GM10248 (cell line): ENCODE measurements around the gene FN1.

Experiments
- CTCF ChIA-PET: fragments of 300-600 bp; sonication (Branson Sonifier 250); formaldehyde crosslinking; extraction: SDS; loops from one replicate; lab custom pipeline; 2021; ENCODE audit warnings: antibody characterized with exemption; lab: Yijun Ruan, JAX
- POLR2A ChIA-PET: fragments of 350-650 bp; sonication (Branson Sonifier 250); formaldehyde crosslinking; extraction: SDS; loops from one replicate; lab custom pipeline; 2020; ENCODE audit warnings: antibody characterized with exemption; lab: Yijun Ruan, JAX
- DNase-seq: peaks from one replicate; pipeline ENCODE4 v3.0.0; 2012; ENCODE audit errors: extremely low spot score
- CTCF ChIP-seq: IDR thresholded peaks from 2 replicates; pipeline ENCODE4 v1.5.1; 2012; ENCODE audit warnings: mild to moderate bottlenecking, low read depth; ENCODE audit errors: extremely low read depth, missing control alignments, control extremely low read depth

The FN1 gene

GRCh38 chr2:215388002-215388728 is 47.7 kb downstream of the FN1 start:
- TF ChIP-seq CTCF: no peak
- POLR2A ChIA-PET: no interaction called here
- DNase-seq: no peak
- CTCF ChIA-PET: interaction anchor here (1.8 kb wide), 1 partner anchor 12 kb away, joined by 5 read pairs; no protein-coding TSS in a partner anchor

DNA sequence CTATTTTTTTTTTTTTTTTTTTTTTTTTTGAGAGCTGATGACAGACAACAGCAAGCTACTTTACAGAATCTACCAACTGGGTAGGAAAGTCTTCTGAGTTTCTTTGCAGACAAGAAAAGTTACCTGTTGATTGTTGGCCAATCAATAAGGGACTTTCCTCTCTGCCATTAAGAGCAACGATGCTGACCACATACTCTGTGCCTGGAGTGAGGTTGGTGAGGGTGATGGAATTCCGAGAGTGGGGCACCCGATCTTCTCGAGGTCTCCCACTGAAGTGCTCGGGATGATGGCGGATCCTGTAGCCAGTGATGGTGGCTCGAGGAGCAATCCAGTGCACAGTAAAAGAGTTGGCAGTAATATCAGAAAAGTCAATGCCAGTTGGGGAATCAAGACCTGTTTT is 49.3 kb downstream of the FN1 start:
- no peak for DNase-seq
- ChIA-PET CTCF (interaction anchor here (1.8 kb wide), 1 partner anchor 10 kb away, joined by 5 read pairs; no protein-coding TSS in a partner anchor), POLR2A (no interaction called here)
- no peak for TF ChIP-seq CTCF

- CTCF ChIA-PET: no interaction called here
- no peak for TF ChIP-seq CTCF
- POLR2A ChIA-PET: no interaction called here
- DNase-seq: no peak
Measured at GRCh38 chr2:215384710-215385109, 51.2 kb downstream of the FN1 start.

DNA sequence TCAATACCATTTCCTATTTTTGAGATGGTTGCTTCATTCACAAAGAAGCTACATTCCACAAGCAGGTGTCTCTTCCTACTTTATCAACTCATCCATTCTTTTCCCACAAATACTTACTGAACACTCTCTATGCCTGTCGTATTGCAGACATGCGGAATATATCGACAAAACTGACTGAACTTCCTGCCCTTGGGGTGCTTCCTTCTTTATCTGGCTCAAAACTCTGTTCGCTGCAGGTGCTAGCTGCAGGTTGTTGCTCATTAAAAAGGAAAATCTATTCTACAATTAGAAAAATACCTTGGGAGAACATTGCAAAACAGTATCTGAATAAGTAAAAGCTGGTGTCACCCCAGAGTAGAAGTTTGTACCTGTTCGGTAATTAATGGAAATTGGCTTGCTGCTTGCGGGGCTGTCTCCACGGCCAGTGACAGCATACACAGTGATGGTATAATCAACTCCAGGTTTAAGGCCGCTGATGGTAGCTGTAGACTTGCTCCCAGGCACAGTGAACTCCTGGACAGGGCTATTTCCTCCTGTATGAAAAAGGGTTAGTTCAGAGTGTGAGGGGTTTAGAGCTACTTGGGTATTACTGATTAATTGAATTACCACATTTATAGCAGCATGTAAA is 52.1 kb downstream of the FN1 start:
- CTCF ChIA-PET: no interaction called here

DNA sequence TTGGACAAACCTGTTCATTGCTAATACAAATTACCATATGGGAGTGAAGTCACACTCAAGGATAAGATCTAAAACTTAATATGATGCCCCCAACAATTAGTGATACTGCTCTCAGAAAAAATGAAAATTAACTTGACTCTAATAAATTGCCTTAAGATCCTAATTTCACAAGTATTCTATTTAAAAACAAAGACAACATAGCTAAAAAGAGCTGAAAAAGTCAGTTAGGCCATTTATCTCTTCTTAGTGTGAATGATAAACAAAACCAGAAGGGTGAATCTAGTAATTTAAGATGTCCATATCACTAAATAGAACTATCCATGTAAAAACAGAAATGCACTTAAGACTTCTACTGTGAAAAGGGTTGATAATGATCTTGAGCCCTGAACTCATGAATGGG is 53.4 kb downstream of the FN1 start:
- no peak for TF ChIP-seq CTCF
- ChIA-PET CTCF (no interaction called here), POLR2A (no interaction called here)
- DNase-seq: no peak

More for the DNA sequence above, 52.1 kb downstream of the FN1 start:
- POLR2A ChIA-PET: no interaction called here
- no peak for DNase-seq
- TF ChIP-seq CTCF: no peak

- POLR2A ChIA-PET: no interaction called here
- DNase-seq: no peak
- CTCF ChIA-PET: no interaction called here
- no peak for TF ChIP-seq CTCF
Measured at GRCh38 chr2:215382011-215382410, 53.9 kb downstream of the FN1 start.
